Body of pancreas (tissue), 4 donors: ENCODE results near the gene TMEM117. TPM values are rescaled to one million over a fixed set of nuclear protein-coding genes. Genes with fewer than 3 reads are reported as not detected.
A peak's percentile ranks its signal among the peaks of the same experiment; 100 is the strongest.
"Not testable (repeated sequence)": the region's sequence is repeated elsewhere in the genome, so short reads cannot be mapped to it uniquely, and the experiment has no call there.

Source experiments
- ATAC-seq: fragments of 150-250 bp; one replicate; pipeline ENCODE4 v1.9.1; 2016
- DNase-seq, 4 donors: peaks; one replicate each; pipeline ENCODE4 v3.0.0-alpha.2; 2019
- H3K27ac ChIP-seq, 4 donors: fragments of 200-600 bp; sonication (generic); 1 replicate in 3 of 4; 2 replicates in 1 of 4; pipeline versions ENCODE4 v1.5.1 to v1.6.1; 2016 to 2019; ENCODE audit warnings: mild to moderate bottlenecking in 1 of 4, mixed read lengths in 1 of 4, moderate library complexity in 1 of 4
- H3K27me3 ChIP-seq, 2 donors: fragments of 200-600 bp; sonication (generic); one replicate each; pipeline ENCODE4 v1.6.0; 2016; ENCODE audit warnings: mild to moderate bottlenecking in 1 of 2
- H3K36me3 ChIP-seq, 2 donors: fragments of 200-600 bp; sonication (generic); replicated peaks in 1 of 2; 2 replicates each; pipeline ENCODE4 v1.5.1; 2016; ENCODE audit warnings: low read depth in 2 of 2; ENCODE audit not compliant: insufficient read depth in 1 of 2
- H3K4me1 ChIP-seq: fragments of 200-600 bp; sonication (generic); one replicate; pipeline ENCODE4 v1.6.0; 2016
- H3K4me3 ChIP-seq, 2 donors: fragments of 200-600 bp; sonication (generic); 1 replicate in 1 of 2; 2 replicates in 1 of 2; pipeline ENCODE4 v1.5.1; 2016 to 2019
- H3K9me3 ChIP-seq, 3 donors: fragments of 200-600 bp; sonication (generic); 1 replicate in 2 of 3; 2 replicates in 1 of 3; pipeline ENCODE4 v1.5.1; 2016
- POLR2A ChIP-seq, 3 donors: fragments of 450-650 bp; IDR thresholded peaks; one replicate each; pipeline ENCODE4 v1.6.1; 2016; ENCODE audit warnings: antibody characterized with exemption in 3 of 3, mild to moderate bottlenecking in 2 of 3
- WGBS, 2 donors: methylation state at CpG; one replicate each; pipeline ENCODE4 v1.1.5; 2017; 5-methylcytosine and 5-hydroxymethylcytosine counted together
- intact Hi-C: fragments of 100-400 bp; cut with DNase I; formaldehyde crosslinking; loops from one replicate; pipeline ENCODE4 v1.15.1; 2023
- total RNA-seq, 2 donors: library from RNA; depleted of rRNA; stranded (reverse); fragments of >200 nt; gene quantifications; one replicate each; pipeline ENCODE4 v1.1.0, GENCODE V29; 2016
- TF ChIP-seq, protein P1 (sequence below), 7 experiments: fragments of 450-650 bp in 4 of 7; fragments of 200-600 bp in 3 of 7; sonication (generic) in 3 of 7; IDR thresholded peaks; one replicate each; pipeline ENCODE4 v1.5.1; 2016 to 2019; ENCODE audit warnings: antibody characterized with exemption in 7 of 7

Gene TMEM117
- total RNA-seq, 2 donors from 2014 or later = 19.2 to 23.4 TPM

- Histone ChIP-seq H3K4me1 (peaks cover 4% of the 10 kb centered on the region), H3K27me3 (no peaks in the 10 kb centered on the region), H3K36me3 (no peaks in the 10 kb centered on the region), H3K9me3 (peaks cover 0 to 3% (median 0%) of the 10 kb centered on the region in 3 donors), H3K4me3 (no peak overlapping the region), H3K27ac (no peak overlapping the region)
- WGBS, 2 donors = 26 to 100% methylated on average over 1 of the region's 1 CpG
- intact Hi-C loops = no loop called here
- no peak for DNase-seq
- no peak for ATAC-seq
- TF ChIP-seq, protein P1, sequence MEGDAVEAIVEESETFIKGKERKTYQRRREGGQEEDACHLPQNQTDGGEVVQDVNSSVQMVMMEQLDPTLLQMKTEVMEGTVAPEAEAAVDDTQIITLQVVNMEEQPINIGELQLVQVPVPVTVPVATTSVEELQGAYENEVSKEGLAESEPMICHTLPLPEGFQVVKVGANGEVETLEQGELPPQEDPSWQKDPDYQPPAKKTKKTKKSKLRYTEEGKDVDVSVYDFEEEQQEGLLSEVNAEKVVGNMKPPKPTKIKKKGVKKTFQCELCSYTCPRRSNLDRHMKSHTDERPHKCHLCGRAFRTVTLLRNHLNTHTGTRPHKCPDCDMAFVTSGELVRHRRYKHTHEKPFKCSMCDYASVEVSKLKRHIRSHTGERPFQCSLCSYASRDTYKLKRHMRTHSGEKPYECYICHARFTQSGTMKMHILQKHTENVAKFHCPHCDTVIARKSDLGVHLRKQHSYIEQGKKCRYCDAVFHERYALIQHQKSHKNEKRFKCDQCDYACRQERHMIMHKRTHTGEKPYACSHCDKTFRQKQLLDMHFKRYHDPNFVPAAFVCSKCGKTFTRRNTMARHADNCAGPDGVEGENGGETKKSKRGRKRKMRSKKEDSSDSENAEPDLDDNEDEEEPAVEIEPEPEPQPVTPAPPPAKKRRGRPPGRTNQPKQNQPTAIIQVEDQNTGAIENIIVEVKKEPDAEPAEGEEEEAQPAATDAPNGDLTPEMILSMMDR (IDR thresholded peaks at IDR 0.05) = no peak
- no peak for TF ChIP-seq POLR2A (IDR thresholded peaks at IDR 0.05)
Measured at GRCh38 chr12:44031472-44032185, 195.7 kb downstream of the TMEM117 start.

- Histone ChIP-seq H3K27ac (no peak overlapping the region), H3K4me3 (no peak overlapping the region), H3K27me3 (no peaks in the 10 kb centered on the region), H3K9me3 (peaks cover 0 to 3% (median 0%) of the 10 kb centered on the region in 3 donors), H3K4me1 (peaks cover 24% of the 10 kb centered on the region), H3K36me3 (no peaks in the 10 kb centered on the region)
- TF ChIP-seq POLR2A (IDR thresholded peaks at IDR 0.05) = no peak
- TF ChIP-seq, protein P1 (IDR thresholded peaks at IDR 0.05) = no peak
- intact Hi-C loops = no loop called here
- no peak for DNase-seq
- 84 to 89% methylated on average over 5 of the region's 5 CpGs for WGBS, 2 donors
- ATAC-seq = no peak
Measured at GRCh38 chr12:44034906-44035305, 199.0 kb downstream of the TMEM117 start.

GRCh38 chr12:44036875-44037443 lies 201.1 kb downstream of the TMEM117 start:
- 45 to 64% methylated on average over 4 to 7 of the region's 7 CpGs for WGBS, 2 donors
- intact Hi-C loops = no loop called here
- Histone ChIP-seq H3K36me3 (no peaks in the 10 kb centered on the region), H3K27ac (no peak overlapping the region), H3K9me3 (no peaks in the 10 kb centered on the region), H3K27me3 (no peaks in the 10 kb centered on the region), H3K4me1 (peaks cover 24% of the 10 kb centered on the region), H3K4me3 (no peak overlapping the region)
- TF ChIP-seq POLR2A (IDR thresholded peaks at IDR 0.05) = no peak
- TF ChIP-seq, protein P1 (IDR thresholded peaks at IDR 0.05) = no peak
- ATAC-seq = peak; percentile 33
- no peak for DNase-seq

DNA sequence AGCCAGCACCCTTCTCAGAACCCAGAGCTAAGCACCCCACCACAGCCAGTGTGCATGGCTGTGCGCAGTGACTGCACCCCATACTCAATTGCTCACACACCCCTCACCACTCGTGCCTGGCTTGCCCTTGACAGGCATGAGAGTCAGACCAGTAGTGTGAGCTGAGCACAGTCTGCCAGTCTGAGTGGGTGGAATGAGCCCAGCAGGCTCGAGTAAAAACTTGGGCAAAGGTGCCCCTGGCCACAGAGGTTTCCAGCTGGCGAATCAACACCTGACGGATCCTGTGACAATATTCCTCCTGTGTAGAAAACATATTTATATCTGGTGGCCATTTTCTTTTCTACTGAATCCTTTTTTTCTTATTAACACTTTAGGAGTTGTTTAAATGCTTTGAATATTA lies 202.5 kb downstream of the TMEM117 start:
- Histone ChIP-seq H3K36me3 (no peaks in the 10 kb centered on the region), H3K27me3 (no peaks in the 10 kb centered on the region), H3K27ac (no peak overlapping the region), H3K4me3 (no peak overlapping the region), H3K4me1 (peaks cover 24% of the 10 kb centered on the region), H3K9me3 (no peaks in the 10 kb centered on the region)
- DNase-seq = peak in 1 of 4 donors; percentile 13
- intact Hi-C loops = no loop called here
- 63 to 66% methylated on average over 5 of the region's 5 CpGs for WGBS, 2 donors
- TF ChIP-seq, protein P1 (IDR thresholded peaks at IDR 0.05) = no peak
- TF ChIP-seq POLR2A (IDR thresholded peaks at IDR 0.05) = no peak
- ATAC-seq = no peak

DNA sequence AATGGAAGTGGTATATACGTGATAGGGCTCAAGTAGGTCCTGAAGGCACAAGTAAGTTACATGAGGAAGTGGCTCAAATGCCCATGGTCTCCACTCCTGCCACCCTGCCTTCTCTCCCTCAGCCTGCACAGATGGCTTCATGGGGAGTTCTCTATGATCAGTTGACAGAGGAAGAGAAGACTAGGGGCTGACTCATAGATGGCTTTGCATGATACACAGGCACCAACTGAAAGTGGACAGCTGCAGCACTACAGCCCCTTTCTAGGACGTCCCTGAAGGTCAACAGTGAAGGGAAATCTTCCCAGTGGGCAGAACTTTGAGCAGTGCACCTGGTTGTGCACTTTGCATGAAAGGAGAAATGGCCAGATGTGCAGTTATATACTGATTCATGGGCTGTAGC lies 208.6 kb downstream of the TMEM117 start:
- intact Hi-C loops, H3K36me3 ChIP-seq, ATAC-seq, H3K4me3 ChIP-seq, H3K27ac ChIP-seq, DNase-seq, H3K9me3 ChIP-seq, H3K4me1 ChIP-seq, H3K27me3 ChIP-seq: not testable (repeated sequence)
- WGBS, 2 donors = 74 to 78% methylated on average over 2 of the region's 2 CpGs
